CD14-positive monocyte (primary cell): ENCODE measurements around the gene AFAP1L1. TPM values are rescaled to one million over a fixed set of nuclear protein-coding genes. Genes with fewer than 3 reads are reported as not detected.

ENCODE experiments used
- DNase-seq, 3 donors: peaks; one replicate each; pipeline ENCODE4 v3.0.0-alpha.2; 2011 to 2022
- H2AFZ ChIP-seq: 2 replicates; pipeline ENCODE4 v1.6.0; 2012; ENCODE audit warnings: mild to moderate bottlenecking, low read depth, low read length, inconsistent platforms; ENCODE audit not compliant: insufficient read depth, poor library complexity, severe bottlenecking
- H3K27ac ChIP-seq, 2 donors: 1 replicate in 1 of 2; 2 replicates in 1 of 2; pipeline ENCODE4 v1.5.1; 2012 to 2013; ENCODE audit warnings: low read length in 2 of 2, control low read depth in 1 of 2, inconsistent platforms in 1 of 2, low read depth in 1 of 2, mild to moderate bottlenecking in 1 of 2
- H3K27me3 ChIP-seq, 2 donors: one replicate each; pipeline versions ENCODE4 v1.6.0 to v1.6.1; 2011 to 2013; ENCODE audit warnings: low read length in 2 of 2; ENCODE audit not compliant: control insufficient read depth in 2 of 2, insufficient read depth in 2 of 2
- H3K36me3 ChIP-seq, 2 donors: replicated peaks in 1 of 2; 1 replicate in 1 of 2; 2 replicates in 1 of 2; pipeline versions ENCODE4 v1.5.1 to v1.6.1; 2012 to 2013; ENCODE audit warnings: low read length in 2 of 2, control low read depth in 1 of 2, inconsistent platforms in 1 of 2, mild to moderate bottlenecking in 1 of 2; ENCODE audit not compliant: insufficient read depth in 2 of 2, control insufficient read depth in 1 of 2
- H3K4me1 ChIP-seq, 2 donors: 1 replicate in 1 of 2; 2 replicates in 1 of 2; pipeline versions ENCODE4 v1.5.1 to v1.6.1; 2012 to 2013; ENCODE audit warnings: low read length in 2 of 2, control low read depth in 1 of 2, inconsistent platforms in 1 of 2, mild to moderate bottlenecking in 1 of 2, moderate library complexity in 1 of 2; ENCODE audit not compliant: insufficient read depth in 2 of 2, control insufficient read depth in 1 of 2
- H3K4me2 ChIP-seq: replicated peaks from 2 replicates; pipeline ENCODE3; 2012; ENCODE audit warnings: low read length, moderate library complexity, mild to moderate bottlenecking; ENCODE audit not compliant: poor library complexity, severe bottlenecking; ENCODE audit errors: extremely low read depth
- H3K4me3 ChIP-seq, 3 experiments: fragments of 200-600 bp in 1 of 3; sonication (generic) in 1 of 3; replicated peaks in 1 of 3; 1 replicate in 2 of 3; 2 replicates in 1 of 3; pipeline ENCODE4 v1.5.1; 2011 to 2013; ENCODE audit warnings: low read length in 3 of 3, mild to moderate bottlenecking in 3 of 3, control low read depth in 2 of 3, low read depth in 2 of 3, inconsistent platforms in 1 of 3, moderate library complexity in 1 of 3
- H3K79me2 ChIP-seq: 2 replicates; pipeline ENCODE4 v1.6.0; 2012; ENCODE audit warnings: mild to moderate bottlenecking, control low read depth, inconsistent platforms, low read length, moderate library complexity; ENCODE audit not compliant: insufficient read depth
- H3K9ac ChIP-seq: 2 replicates; pipeline ENCODE4 v1.6.0; 2017; ENCODE audit warnings: low read length, mild to moderate bottlenecking; ENCODE audit not compliant: insufficient read depth, poor library complexity, severe bottlenecking
- H3K9me3 ChIP-seq, 2 donors: replicated peaks in 1 of 2; 1 replicate in 1 of 2; 2 replicates in 1 of 2; pipeline versions ENCODE4 v1.5.1 to v1.6.1; 2012 to 2013; ENCODE audit warnings: low read length in 2 of 2, control low read depth in 1 of 2; ENCODE audit not compliant: control insufficient read depth in 1 of 2, insufficient read depth in 1 of 2
- H4K20me1 ChIP-seq: 2 replicates; pipeline ENCODE4 v1.6.0; 2012; ENCODE audit warnings: mild to moderate bottlenecking, low read length, control low read depth, moderate library complexity; ENCODE audit not compliant: insufficient read depth
- H3K27ac Mint-ChIP-seq, 7 donors: one replicate each; pipeline ENCODE4 v1.8.0; 2020; ENCODE audit warnings: mild to moderate bottlenecking in 7 of 7, mixed read lengths in 7 of 7, moderate library complexity in 6 of 7, inconsistent platforms in 2 of 7
- H3K27me3 Mint-ChIP-seq, 3 donors: one replicate each; pipeline ENCODE4 v1.8.0; 2021 to 2022; ENCODE audit warnings: low read depth in 3 of 3, mild to moderate bottlenecking in 3 of 3, mixed read lengths in 3 of 3, moderate library complexity in 3 of 3, inconsistent platforms in 1 of 3
- H3K36me3 Mint-ChIP-seq, 2 donors: one replicate each; pipeline ENCODE4 v1.8.0; 2020; ENCODE audit warnings: mixed read lengths in 2 of 2, inconsistent platforms in 1 of 2, mild to moderate bottlenecking in 1 of 2
- H3K4me1 Mint-ChIP-seq: one replicate; pipeline ENCODE4 v1.8.0; 2020; ENCODE audit warnings: mild to moderate bottlenecking, mixed read lengths
- H3K4me3 Mint-ChIP-seq, 2 donors: one replicate each; pipeline ENCODE4 v1.8.0; 2020; ENCODE audit warnings: mild to moderate bottlenecking in 2 of 2, mixed read lengths in 2 of 2, moderate library complexity in 1 of 2
- H3K9me3 Mint-ChIP-seq, 7 donors: one replicate each; pipeline ENCODE4 v1.8.0; 2020 to 2022; ENCODE audit warnings: mixed read lengths in 7 of 7, mild to moderate bottlenecking in 6 of 7, moderate library complexity in 6 of 7, inconsistent platforms in 2 of 7
- CTCF ChIP-seq: fragments of 200-600 bp; IDR thresholded peaks from one replicate; pipeline ENCODE4 v1.8.0; 2022; ENCODE audit warnings: antibody characterized with exemption, mild to moderate bottlenecking
- WGBS: methylation state at CpG from one replicate; pipeline ENCODE4 v1.1.5; 2013; ENCODE audit warnings: missing lambda C conversion rate; ENCODE audit not compliant: insufficient coverage; 5-methylcytosine and 5-hydroxymethylcytosine counted together
- intact Hi-C, 2 donors: fragments of 100-400 bp; cut with micrococcal nuclease; formaldehyde crosslinking; loops; one replicate each; pipeline versions ENCODE4 v1.15.0 to v1.15.1; 2023
- polyA plus RNA-seq, 3 donors: library from polyadenylated mRNA; depleted of rRNA in 1 of 3; unstranded in 2 of 3; stranded (reverse) in 1 of 3; fragments of 300-500 nt in 2 of 3; fragments of >200 nt in 1 of 3; fragmentation: Illumina TruSeq in 2 of 3; gene quantifications; 1 replicate in 2 of 3; 2 replicates in 1 of 3; pipeline ENCODE4 v1.2.3, GENCODE V29; 2012 to 2021

Gene AFAP1L1
- polyA plus RNA-seq, 3 donors: not detected

GRCh38 chr5:149314571-149315111 lies 43.0 kb downstream of the AFAP1L1 start:
- no peak for DNase-seq
- H3K27ac ChIP-seq: no peak overlapping the region
- no peak overlapping the region for H3K4me2 ChIP-seq
- Mint-ChIP-seq H3K9me3 (no peaks in the 10 kb centered on the region), H3K4me1 (peaks cover 5% of the 10 kb centered on the region), H3K4me3 (no peak overlapping the region), H3K27me3 (peaks cover 0 to 6% (median 0%) of the 10 kb centered on the region in 3 donors), H3K36me3 (no peaks in the 10 kb centered on the region), H3K27ac (no peak overlapping the region)
- no peak overlapping the region for H2AFZ ChIP-seq
- H3K4me3 ChIP-seq: no peak overlapping the region
- H3K9ac ChIP-seq: no peak overlapping the region
- TF ChIP-seq CTCF: no peak
- no peaks in the 10 kb centered on the region for H3K27me3 ChIP-seq
- H4K20me1 ChIP-seq: no peaks in the 10 kb centered on the region
- H3K79me2 ChIP-seq: no peaks in the 10 kb centered on the region
- H3K4me1 ChIP-seq: no peaks in the 10 kb centered on the region
- no peaks in the 10 kb centered on the region for H3K36me3 ChIP-seq
- intact Hi-C loops: loop anchor here (2.0 to 5.0 kb wide), 2 partner anchors 56 to 58 kb away; no protein-coding TSS in a partner anchor
- H3K9me3 ChIP-seq: no peaks in the 10 kb centered on the region
- WGBS: 100% methylated on average over 2 of the region's 4 CpGs

GRCh38 chr5:149315753-149316152 lies 44.1 kb downstream of the AFAP1L1 start:
- no peak overlapping the region for H3K4me3 Mint-ChIP-seq
- no peaks in the 10 kb centered on the region for H3K36me3 Mint-ChIP-seq
- Histone ChIP-seq H3K9me3 (no peaks in the 10 kb centered on the region), H4K20me1 (no peaks in the 10 kb centered on the region), H3K4me3 (no peak overlapping the region), H3K36me3 (no peaks in the 10 kb centered on the region), H3K27ac (no peak overlapping the region), H3K9ac (no peak overlapping the region), H2AFZ (no peak overlapping the region), H3K79me2 (no peaks in the 10 kb centered on the region), H3K4me2 (no peak overlapping the region), H3K27me3 (no peaks in the 10 kb centered on the region), H3K4me1 (no peaks in the 10 kb centered on the region)
- intact Hi-C loops: loop anchor here (2.0 to 5.0 kb wide), 2 partner anchors 55 to 57 kb away; no protein-coding TSS in a partner anchor
- H3K9me3 Mint-ChIP-seq: no peaks in the 10 kb centered on the region
- H3K27ac Mint-ChIP-seq: no peak overlapping the region
- H3K27me3 Mint-ChIP-seq: peaks cover 0 to 6% (median 0%) of the 10 kb centered on the region in 3 donors
- no peak for TF ChIP-seq CTCF
- no peak for DNase-seq
- H3K4me1 Mint-ChIP-seq: peaks cover 4% of the 10 kb centered on the region
- 96% methylated on average over 5 of the region's 6 CpGs for WGBS
